GM21526 (cell line): ENCODE results near the gene LRRC10B.

Experiments used
- ATAC-seq: cut with Tn5 transposase; IDR thresholded peaks from one replicate; pipeline ENCODE4 v1.9.1; 2021; ENCODE audit warnings: moderate library complexity; ENCODE audit not compliant: unreplicated experiment, low FRiP score

LRRC10B gene

DNA sequence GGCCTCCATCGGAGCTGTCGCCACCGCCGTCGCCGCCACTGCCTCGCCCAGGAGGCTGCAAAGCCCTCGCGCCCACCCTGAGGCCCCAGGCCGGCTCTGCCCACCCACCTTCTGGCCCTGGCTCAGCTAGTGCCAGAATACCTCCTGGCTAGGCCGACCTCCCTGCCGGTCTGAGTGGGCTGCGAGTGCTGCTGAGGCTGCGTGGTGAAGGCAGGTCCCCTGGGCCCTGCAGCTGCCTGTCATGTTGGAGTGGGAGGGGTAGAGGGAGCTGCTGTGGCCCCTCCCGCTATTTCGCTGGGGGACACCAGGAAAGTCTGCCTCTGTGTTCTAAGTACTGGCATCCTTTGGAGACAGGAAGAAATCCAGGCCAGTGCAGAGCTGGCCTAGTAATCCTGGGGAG, 34.2 kb downstream of the LRRC10B start:
- ATAC-seq, result no peak

DNA sequence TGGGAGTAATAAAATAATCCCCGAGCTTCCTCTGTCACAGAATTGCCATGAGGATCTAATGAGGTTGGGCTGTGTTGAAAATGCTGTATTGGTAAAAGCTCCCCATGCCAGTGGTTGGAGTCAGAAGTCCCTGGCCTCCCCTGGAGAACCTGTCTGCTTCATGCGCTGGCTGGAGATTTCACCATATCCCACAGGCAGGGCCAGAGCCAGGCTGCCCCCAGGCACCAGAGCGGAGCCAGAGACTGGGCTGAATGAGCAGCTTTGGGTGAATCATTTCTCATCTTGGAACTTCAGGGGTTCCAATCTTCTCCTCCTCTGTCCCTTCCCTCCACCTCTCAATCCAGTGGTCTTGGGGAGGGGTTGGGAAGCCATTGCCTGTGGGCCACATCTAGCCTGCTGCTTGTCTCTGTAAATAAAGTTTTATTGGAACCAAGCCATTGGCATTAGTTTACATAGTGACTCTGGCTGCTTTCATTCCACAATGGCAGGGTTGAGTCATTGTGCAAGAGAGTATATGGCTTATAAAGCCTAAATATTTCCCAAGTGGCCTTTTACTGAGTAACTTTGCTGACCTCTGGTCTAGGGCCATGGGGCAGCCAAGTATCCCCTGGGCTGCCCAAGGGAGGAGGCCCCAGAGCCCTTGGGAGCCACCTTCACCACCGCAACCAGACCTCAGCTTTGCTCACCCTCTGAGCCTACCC, 35.2 kb downstream of the LRRC10B start:
- ATAC-seq, result no peak

DNA sequence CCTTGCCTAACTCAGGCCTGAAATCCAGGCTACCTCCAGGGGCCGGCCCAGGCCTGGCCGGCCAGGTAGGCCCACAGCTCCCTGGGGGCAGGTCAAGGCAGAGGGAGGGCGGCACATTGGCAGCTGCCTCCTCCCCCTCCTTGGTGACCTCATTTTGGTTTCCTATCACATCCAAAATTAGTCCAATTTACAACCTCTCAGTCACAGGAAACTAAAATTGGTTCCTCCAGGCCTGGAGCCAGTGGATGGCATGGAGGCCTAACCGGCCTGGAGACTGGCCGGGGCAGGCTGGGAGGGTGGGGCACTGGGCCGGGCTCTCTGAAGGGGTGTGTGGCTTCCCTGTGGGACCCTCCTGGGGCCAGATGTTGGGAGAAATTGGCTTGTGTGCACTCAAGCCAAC, 35.9 kb downstream of the LRRC10B start:
- no peak for ATAC-seq

DNA sequence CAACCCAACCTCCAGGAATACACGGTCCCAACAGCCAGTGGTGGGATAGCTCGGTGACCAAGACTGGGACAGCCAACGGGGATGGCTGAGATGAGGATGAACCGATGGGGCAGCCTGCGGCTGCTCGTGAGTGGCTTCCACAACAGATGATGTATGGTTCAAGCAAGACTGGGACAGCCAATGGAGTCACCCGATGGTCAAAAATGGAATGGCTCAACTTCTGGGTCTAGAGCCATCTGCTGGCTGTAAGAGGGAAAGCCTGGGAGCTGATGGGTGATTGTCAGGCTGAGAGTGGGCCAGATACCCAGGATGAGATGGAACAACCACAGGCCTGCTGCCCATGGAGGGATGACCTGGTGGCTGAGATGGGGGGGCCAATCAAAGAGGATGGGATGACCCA, 36.8 kb downstream of the LRRC10B start:
- no peak for ATAC-seq

DNA sequence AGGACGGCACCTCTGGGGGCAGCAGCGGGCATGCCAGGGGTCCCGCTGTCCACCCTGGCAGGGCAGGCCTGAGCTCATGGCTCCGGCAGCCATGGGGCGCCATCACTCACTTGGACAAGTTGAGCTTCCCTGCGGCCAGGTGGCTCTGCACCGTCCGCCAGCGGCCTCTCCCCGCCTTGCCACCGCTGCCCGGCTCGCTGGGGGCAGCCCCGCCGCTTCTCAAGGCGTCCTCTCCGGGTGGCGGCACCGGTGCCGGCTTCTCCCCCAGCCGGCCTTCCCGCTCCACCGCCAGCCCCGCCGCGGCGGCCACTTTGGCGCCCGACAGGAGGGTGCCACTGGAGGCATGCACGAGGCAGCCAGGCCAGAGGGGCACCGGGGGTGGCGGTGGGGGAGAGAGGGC, 37.4 kb downstream of the LRRC10B start:
- no peak for ATAC-seq

DNA sequence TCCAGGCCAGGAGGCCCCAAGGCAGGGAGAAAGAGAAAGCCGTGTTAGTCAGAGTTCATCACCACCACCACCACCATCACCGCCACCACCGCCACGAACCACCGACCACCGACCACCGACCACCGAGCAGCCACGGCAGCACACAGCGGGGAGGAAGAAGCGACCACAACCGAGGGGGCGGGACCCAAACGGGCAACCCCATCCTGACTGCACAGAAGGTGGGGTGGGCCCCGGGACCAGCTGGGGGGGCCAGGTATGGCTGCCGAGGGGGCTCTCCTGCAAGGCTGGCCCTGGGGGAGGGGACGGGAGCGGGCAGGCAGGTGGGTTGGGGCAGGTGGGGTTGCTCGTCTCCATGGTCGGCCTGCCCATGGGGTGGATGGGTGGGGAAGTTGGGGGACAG, 38.1 kb downstream of the LRRC10B start:
- no peak for ATAC-seq

DNA sequence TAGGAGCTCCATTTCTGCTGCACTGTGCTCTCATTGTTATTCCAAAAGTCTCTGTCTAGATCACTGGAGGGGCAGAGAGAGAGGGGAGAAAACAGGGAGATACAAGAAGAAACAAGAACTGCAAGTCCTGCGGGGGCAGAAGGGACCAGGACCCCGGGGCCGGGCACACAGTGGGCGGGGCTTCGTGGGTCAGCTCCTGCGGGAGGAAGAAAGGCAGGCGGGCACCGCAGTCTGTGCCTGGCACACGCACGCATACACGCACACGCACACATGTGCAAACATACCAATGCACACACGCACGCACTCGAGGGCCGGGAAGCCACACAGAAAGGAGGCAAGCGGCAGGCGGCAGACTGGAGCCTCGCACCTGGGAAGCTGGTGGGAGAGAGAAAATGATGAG, 38.7 kb downstream of the LRRC10B start:
- ATAC-seq, result no peak

DNA sequence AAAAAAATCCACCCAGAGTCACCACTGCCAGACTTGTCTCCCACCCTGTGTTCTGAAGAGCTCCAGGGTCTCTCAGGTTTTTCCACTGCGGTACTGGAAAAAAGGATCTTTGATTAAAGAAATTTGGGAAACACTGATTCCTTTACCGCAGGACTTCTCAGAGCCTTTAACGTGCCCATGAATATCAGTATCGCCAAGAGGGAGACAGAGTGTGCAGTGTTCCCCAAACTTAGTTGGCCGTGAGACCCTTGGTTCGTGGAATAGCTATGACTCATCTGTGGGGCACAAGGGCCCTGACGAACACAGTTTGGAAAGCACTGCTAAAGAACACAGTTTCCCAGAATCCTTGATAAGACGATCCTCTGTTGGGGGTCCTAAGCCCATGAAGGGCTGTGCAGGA, 40.6 kb downstream of the LRRC10B start:
- ATAC-seq, result no peak

DNA sequence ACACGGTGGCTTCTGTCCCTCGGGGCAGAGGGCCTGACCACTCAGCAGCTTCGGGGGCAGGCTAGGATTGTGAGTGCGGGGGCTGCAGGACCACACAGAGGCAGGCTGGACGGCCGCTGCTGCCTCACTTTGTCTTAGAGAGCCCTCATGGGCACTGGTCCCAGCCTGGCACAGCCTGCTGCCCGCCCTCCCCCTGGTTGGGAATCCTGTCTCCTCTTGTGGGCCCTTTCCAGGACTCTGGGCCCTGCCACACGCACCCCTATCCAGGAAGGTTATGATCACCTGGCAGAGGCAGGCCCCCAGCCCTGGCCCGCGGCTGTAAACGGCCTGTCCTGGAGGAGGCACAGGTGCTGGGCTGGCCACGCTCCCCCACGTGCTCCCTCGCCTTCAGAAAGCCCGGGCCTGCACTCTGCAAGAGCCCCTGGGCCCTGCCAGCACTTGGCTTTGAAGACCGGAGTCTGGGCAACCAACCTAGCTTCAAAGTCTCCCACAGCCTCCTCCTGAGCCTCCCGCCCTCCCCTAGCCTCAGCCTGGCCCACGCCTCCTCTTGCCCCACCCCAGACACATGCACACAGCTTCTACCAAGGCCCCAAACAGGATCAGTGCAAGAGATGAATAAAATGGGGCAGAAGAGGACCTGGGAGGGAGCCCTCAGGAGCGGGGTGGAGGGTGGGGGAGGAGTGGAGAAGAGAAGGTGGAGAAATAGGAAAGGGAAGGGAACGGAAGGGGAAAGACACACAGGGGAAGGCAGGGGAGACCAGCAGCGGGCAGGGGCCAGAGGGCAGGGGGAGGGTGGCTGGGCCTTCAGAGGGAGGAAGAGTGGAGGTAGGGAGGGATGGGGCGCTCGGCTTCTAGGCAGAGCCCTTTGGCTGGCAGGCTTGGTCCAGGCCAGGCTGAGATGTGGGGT, 41.4 kb downstream of the LRRC10B start:
- ATAC-seq, result no peak

DNA sequence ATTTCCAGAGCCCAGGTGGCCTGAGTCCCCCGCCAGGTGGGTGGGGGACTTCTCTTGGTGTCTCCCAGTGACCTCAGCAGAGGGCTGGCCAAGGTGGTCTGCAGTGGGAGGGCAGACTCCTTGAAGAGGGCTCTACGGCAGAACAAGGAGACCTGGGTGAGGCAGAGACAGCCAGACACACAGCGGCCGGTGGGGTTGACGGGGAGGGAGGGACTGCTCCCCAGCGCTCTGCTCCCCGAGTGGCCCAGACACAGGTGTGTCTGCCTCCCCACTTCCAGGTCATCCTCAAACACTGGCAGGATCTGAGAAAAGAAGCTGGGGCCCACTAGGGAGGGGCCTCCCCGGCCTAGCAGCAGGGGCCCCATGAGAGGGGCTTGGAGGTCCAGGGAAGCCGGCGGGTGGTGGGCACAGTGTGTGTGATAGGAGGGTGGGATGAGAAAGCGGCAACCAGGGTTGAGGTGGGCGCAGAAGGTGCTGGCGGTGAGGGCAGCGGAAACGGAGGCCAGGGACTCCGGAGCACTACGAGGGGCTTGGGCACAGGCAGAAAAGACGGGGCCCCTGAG, 42.2 kb downstream of the LRRC10B start:
- ATAC-seq, result no peak

DNA sequence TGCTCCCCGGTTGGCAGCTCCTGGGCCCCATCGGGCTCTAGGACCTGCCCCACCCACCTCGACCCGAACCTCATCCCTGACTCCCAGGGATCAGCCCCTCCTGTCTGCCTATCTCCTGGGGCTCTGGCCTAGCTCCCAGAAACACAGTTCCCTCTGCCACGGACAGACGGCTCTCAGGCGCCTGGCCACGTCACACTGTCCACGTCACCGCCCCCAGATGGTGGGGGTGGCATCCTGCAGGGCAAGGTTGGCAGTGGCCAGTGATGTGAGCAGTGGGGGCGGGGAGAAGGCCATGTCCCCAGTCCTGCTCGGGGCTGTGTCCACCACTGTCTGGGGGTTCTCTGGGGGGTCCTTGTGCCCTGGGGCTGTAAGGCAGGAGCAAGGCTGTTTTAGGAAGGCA, 43.1 kb downstream of the LRRC10B start:
- no peak for ATAC-seq

DNA sequence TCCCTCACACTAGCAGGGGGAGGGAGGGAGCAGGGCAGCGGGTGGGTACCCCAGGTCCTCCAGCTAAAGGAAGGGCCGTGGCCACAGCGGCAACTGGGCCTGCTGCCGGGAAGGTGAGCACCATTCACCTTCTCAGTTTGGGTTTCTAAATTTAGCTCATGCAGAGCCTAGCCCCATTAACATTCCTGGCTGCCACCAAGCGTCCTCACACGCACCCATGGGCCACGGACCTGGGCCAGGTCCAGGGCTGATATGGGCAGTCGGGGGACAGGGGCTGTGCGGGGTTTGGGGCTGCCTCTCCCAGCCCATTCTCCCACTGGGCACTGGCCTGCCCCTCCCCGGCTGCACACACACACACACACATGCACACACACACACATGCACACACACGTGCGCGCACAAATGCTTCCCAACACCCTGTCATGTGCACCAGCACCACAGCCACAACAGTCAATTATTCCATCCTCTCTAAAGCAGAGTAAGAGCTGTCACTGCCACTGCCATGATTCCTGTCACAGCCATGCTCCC, 43.6 kb downstream of the LRRC10B start:
- ATAC-seq, result no peak

DNA sequence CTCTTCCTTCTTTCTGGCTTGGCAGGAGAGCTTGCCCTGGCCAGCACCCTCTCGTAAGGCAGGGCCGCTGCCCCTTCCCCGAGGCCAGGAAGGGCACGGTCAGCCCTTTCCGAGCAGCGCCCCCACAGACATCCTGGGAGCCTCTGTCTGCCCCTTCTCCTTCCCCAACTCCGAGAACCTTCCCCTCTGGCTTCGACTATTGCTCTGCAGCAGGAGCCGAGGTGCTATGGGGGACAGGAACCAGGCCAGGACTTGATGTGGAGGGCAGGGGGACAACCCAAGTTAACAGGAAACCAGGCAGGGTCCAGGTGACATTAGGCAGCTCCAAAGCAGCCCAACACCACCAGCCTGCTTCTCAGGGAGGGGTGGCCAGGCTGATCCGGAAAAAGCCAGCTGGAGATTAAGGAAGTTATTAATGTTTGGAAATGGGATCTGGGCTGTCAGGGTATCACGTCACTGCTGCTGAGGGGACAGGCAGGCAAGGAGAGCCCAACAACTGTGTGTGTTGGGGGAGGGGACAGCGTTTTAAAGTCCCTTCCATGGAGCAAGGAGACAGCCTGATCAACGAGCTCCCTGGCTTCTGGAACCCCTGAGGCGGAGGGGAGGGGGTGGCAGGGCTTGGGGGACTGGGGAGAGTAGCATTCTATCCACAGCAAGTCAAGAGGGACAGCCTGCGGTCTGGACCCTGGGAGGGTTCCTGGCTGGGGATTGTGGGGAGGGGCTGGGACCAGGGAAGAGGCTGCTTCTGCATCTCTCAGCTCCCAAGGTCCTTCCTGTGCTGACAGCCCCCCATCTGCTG, 45.0 kb downstream of the LRRC10B start:
- no peak for ATAC-seq

DNA sequence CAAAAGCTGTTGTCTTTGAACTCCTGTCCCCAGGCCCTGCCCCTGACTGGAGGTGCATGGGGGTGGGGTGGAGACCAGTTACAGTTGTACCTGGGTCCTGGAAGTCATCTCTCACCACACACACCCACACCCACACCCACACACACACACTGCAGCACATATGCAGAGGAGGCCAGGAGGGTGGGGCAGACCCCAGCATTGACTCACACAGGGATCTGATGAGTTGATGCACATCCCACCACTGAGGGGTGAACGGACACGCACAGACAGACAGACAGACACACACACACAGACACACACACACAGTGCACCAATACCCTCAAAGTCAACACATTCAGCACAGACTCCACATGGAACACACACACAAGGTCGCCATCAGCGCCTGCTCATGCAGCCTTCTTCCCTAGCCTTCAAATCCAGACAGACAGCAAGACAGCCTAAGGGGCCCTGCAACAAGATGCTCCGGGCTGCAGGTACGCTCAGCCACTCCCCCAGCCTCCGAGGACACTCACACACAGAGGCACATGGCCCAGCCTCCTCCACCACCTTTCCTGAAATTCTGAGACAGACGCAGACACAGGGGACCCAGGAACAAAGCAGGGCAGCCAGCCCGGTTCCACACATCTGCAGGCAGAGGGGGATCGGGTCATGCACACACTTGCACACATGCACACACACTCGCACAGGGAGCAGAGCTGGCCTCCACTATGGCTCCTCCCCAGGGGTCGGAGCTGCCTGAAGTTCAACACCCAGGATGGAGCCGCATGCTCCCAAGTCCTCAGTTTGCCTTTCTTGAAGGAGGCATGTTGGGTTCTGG, 45.8 kb downstream of the LRRC10B start:
- no peak for ATAC-seq

DNA sequence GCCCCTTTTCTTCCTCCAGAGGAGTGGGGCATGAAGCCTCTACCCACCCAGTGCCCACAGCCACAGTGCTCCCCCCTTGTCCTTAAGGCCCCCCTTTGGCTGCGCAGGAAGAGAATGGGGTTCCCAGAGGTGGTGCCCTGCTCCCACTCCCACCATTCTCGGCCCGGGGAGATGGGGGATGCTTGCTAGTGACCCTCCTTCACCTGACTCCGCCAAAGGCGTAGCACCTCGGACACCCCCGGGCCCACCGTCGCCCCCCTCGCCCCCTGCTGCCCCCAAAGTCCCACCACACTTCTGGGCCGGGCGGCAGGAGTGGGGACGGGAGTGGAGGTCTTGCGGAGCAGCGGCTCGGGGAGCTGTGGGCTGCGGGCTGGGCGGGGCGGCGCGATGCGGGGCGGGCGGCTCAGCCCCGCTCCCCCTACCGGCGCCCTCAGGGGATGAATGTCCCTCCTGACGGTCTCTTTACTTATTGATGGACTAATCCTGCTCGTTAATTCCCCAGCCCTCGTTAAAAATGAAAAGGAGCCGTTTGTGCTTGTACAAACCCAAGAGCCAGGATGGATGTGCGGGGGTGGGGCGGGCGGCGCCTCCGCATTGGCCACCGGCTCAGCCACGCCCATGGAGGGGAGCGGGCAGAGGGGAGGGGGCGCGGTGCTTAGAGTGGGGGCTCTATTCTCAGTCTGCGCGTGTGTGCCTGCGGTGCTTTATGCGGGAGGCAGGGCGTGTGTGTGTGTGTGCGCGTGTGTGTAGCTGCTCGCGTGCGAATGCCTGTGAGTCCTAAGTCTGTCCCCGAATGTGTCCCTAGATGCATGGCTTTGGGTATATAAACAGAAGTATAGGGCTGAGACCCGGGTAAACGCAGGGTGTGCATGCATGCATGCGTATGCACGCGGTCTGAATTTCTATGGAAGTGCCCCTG, 46.8 kb downstream of the LRRC10B start:
- ATAC-seq, result no peak

DNA sequence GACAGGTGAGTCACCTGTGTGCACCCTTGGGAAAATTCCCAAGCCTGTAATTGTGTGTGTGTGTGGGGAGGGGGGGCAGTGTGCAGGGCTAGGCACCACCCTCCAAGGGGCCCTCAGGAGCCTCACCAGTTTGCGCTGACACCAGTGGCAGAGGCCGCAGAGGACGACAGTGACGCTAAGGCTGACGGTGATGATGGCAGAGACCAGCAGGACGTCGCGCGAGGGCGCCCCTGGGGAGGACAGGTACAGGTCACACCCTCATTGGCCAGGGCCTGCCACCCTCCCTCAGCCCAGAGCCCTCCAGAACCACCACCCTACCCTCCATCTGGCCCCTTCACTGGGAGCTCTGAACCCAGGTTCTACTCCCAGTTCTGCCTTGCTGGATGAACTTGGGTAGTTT, 47.4 kb downstream of the LRRC10B start:
- no peak for ATAC-seq

DNA sequence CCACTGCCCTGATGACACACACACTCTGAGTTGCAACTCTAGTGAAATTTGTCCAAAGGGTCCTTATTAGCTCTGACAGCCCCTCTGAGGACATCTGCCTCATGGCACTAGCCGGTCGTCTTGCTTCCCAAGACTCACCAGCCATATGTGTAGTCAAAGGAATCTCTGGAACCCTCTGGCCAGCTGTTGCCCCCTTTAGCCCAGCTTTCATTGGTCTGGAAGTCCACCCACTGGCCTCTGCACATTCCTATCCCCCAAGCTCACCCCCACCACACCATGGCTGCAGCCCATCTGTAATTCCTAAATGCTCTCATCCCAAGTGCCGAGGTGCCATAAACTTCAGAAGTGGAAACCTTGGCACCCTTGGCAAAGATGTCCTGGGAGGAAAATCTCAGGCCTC, 48.1 kb downstream of the LRRC10B start:
- ATAC-seq, result no peak
